GM18498 (cell line): ENCODE data around the gene CRACR2A.

Source experiments
- ATAC-seq: cut with Tn5 transposase; IDR thresholded peaks from one replicate; pipeline ENCODE4 v1.9.1; 2021; ENCODE audit warnings: mild to moderate bottlenecking, moderate library complexity; ENCODE audit not compliant: unreplicated experiment

Gene CRACR2A

DNA sequence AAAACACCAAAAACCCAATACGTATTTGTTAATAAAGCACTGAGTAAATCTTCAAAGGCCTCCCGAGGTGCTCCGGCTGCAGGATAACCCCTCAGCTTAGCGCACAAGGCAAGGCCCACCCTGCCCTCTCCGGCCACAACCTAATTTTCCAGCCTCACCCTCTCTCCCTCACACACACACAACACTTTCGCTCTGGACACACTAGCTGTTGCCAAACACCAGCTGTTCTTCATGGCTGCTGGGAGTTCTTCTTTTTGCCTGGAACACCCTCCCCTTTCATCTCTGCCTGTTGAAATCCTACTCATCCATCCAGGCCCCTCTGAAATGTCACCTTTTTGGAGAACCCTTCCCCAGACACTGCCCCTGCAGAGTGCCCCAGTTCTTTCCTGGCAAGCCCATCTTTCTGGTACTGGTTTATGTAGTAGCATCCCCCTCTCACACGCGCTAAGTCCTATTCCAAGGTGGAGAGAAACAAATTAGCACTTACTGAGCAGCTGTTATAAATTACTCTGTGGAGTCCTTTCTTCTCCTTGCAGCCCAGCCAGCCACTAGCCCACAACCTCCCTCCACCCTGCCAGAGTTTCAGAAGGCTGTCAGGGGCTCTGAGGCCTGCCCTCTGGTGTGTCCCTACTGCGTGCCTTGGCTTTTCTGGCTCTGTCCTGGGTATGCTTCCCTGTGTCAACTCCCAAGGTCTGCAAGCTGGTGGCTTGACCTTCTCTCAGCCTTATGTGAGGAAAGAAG lies 805 bp upstream of the CRACR2A start:
- no peak for ATAC-seq

DNA sequence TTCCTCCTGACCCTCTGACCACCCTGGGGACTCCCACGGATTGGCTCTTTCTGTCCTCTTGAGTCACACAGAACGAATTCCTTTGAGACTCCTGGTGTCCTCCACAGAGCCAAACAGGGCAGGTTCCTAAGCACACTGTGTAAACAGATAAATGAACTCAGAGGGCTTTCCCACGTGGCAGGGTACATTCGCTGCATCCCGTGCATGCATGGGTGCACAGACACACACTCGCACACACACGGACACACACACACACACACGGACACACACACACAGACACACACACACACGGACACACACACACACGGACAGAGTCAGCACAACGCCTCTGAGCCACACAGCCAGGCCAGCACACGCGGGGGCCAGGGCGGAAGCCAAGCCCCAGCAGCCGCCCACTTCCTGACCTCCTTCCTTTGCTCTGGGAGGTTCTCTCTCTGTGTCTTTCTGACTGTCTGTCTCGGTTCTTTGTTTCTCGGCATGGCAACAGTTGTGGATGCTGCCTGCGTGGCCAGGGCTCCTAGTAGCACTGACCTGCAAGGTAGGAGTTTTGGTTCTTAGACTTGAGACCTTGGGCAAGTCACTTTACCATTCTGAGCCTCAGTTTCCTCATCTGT lies 706 bp downstream of the CRACR2A start:
- ATAC-seq, result peak; percentile 70

GRCh38 chr12:3751151-3752095 lies 1.5 kb downstream of the CRACR2A start:
- no peak for ATAC-seq

GRCh38 chr12:3750616-3751015 lies 2.3 kb downstream of the CRACR2A start:
- no peak for ATAC-seq

- no peak for ATAC-seq
Measured at GRCh38 chr12:3748620-3749019, 4.3 kb downstream of the CRACR2A start.

DNA sequence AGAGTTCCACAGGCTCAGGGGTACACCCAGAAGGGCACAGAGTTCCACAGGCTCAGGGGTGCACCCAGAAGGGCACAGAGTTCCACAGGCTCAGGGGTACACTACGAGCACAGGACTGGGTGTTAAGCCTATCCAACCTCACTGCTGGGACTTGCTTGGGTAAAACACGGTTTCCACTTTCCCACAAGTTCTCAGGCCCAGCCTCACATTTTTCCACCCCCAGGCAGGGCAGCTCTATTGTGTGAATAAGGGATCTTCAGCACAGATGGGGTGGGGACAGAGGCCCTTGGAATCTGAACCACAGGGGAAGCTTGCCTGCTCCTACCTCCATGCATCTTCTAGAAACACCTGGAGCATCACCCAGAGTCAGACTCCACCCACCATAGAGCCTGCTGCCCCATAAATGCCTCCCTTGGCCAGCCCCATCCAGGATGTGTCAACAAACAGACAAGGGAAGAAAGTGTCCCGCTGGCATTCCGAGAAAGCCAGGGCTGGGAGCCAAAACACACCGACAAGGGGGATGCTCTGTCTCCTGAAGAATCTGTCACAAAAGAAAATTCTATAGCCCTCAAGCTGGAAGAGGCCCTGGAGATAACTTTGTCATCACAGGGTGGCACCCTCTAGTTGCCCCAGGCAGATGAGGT lies 4.8 kb downstream of the CRACR2A start:
- ATAC-seq, result no peak

- no peak for ATAC-seq
Measured at GRCh38 chr12:3747543-3747942, 5.4 kb downstream of the CRACR2A start.

- no peak for ATAC-seq
Measured at GRCh38 chr12:3746758-3747157, 6.2 kb downstream of the CRACR2A start.

DNA sequence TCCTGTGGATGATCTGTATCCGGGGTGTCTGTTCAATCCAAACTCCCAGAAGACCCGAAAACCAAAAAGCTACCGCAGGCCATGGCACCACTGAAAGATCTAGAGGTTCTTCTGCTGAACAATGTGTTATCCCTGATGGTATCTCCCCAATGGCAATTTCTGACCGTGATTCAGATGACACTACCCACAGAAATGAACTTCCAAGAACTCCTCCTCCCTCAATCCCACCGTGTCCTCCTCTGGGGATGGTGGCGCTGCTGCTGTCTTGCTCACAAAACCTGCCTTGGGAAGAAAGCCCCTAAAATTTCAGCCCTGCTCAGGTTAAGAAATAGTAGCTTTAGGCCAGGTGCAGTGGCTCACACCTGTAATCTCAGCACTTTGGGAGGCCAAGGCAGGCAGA lies 7.8 kb downstream of the CRACR2A start:
- no peak for ATAC-seq

- ATAC-seq, result no peak
Measured at GRCh38 chr12:3744229-3744901, 8.5 kb downstream of the CRACR2A start.

DNA sequence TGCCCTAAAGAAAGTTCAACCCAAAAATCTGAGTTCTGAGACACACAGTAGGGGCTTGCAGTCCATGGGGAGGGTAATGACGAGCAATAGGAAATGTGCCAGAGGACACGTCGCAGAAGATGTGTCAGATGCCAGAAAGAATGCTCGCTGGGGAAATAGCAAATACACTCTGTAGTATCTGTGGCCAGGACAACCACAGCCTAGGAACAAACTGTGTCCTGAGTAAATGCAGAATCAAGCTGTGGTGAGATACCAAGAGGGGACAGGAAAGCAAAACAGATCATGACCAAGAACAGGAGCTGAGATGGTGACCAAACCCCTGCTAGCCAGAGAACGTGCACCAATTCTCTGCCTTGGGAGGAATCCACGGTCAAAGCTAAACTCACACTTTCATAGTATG lies 9.1 kb downstream of the CRACR2A start:
- no peak for ATAC-seq

GRCh38 chr12:3741882-3742672 lies 10.8 kb downstream of the CRACR2A start:
- ATAC-seq, result no peak

- ATAC-seq, result no peak
Measured at GRCh38 chr12:3740480-3741231, 12.3 kb downstream of the CRACR2A start.

GRCh38 chr12:3735432-3735831 lies 17.5 kb downstream of the CRACR2A start:
- no peak for ATAC-seq

- ATAC-seq, result no peak
Measured at GRCh38 chr12:3732901-3733300, 20.0 kb downstream of the CRACR2A start.

GRCh38 chr12:3730111-3730510 lies 22.8 kb downstream of the CRACR2A start:
- no peak for ATAC-seq

DNA sequence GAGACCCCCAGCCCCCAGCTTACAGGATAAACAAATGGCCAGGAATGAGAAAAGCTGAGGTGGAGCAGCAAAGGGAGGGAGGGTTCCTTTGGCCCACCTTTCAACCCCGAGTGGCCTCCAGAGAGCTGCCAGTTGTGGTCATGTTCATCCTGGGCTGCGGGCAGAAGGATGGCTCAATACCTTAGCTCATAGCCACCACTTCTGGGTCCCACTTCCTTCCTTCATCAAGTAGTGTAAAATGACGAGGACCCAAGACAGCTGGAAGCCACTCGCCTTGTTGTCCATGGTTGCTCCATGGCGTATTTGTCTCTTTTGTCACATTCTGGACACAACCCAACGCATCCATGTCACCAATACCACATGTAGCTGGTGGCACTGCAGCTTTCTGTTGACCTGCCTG lies 24.2 kb downstream of the CRACR2A start:
- ATAC-seq, result peak; percentile 23

DNA sequence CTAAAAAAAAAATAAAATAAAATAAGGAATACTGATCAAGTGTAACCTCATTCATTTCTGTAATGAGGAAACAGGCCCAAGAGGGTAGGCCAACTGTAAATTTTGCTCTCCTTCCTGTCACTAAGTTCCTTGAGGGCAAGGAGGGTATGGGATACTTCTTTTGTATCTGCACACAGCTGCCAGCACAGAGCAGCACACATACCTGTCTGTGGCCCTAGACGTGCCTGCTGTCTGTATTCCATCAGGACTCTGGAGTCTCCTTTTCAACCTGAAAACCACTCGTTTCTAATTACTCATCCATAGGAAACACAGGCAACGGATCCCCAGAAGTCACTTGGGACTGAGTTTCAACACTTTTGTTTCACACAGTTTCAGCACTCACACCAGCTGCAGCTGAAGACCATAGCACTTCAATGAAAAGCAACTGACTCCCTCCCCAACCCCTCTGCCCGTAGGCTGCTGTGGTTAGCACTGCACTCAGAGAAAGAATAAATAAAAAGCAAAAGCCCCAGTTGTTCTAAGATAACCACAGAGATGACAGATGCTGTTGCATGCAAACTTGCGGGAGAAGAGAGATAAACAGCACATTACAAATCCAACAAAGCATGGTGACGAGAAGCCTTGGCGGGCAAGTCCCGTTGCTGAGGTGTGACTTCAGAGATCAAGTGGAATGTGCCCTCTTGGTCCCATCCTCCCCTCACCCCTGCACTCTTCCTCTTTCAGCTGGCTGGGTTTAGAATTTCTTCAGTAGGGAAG lies 24.9 kb downstream of the CRACR2A start:
- ATAC-seq, result peak; percentile 91
